Karpas-422 (cell line): ENCODE results near the gene STX4. TPM values are rescaled to one million over a fixed set of nuclear protein-coding genes. Genes with fewer than 3 reads are reported as not detected.

Experiments used
- DNase-seq: peaks from one replicate; pipeline ENCODE4 v3.0.0-alpha.2; 2015
- H2AFZ ChIP-seq: fragments of 200-600 bp; sonication (generic); 2 replicates; pipeline ENCODE4 v1.6.1; 2014; ENCODE audit warnings: antibody characterized with exemption, low read length, mixed read lengths
- H3K27ac ChIP-seq: fragments of 200-600 bp; sonication (generic); 2 replicates; pipeline ENCODE4 v1.5.1; 2014; ENCODE audit warnings: mild to moderate bottlenecking, low read length, moderate library complexity
- H3K27me3 ChIP-seq: fragments of 200-600 bp; sonication (generic); 2 replicates; pipeline ENCODE4 v1.6.1; 2014; ENCODE audit warnings: low read length, mixed read lengths
- H3K36me3 ChIP-seq: fragments of 200-600 bp; sonication (generic); 2 replicates; pipeline ENCODE4 v1.6.1; 2014; ENCODE audit warnings: low read length, mixed read lengths; ENCODE audit not compliant: insufficient read depth
- H3K4me1 ChIP-seq: fragments of 200-600 bp; sonication (generic); 2 replicates; pipeline ENCODE4 v1.6.1; 2014; ENCODE audit warnings: mild to moderate bottlenecking, low read length, mixed read lengths
- H3K4me2 ChIP-seq: fragments of 200-600 bp; sonication (generic); 2 replicates; pipeline ENCODE4 v1.6.1; 2014; ENCODE audit warnings: low read length, low read depth, mild to moderate bottlenecking; ENCODE audit not compliant: poor library complexity, severe bottlenecking
- H3K4me3 ChIP-seq: fragments of 200-600 bp; sonication (generic); 2 replicates; pipeline ENCODE4 v1.5.1; 2014; ENCODE audit warnings: mild to moderate bottlenecking, antibody characterized with exemption, low read length, mixed read lengths
- H3K79me2 ChIP-seq: fragments of 200-600 bp; sonication (generic); 2 replicates; pipeline ENCODE4 v1.6.1; 2014; ENCODE audit warnings: mild to moderate bottlenecking, low read length, mixed read lengths
- H3K9ac ChIP-seq: fragments of 200-600 bp; sonication (generic); 2 replicates; pipeline ENCODE4 v1.6.0; 2014; ENCODE audit warnings: low read length
- H3K9me2 ChIP-seq: fragments of 200-600 bp; sonication (generic), shearing (Covaris generic); replicated peaks from 2 replicates; pipeline ENCODE4 v1.6.0; 2014; ENCODE audit warnings: mild to moderate bottlenecking, low read length, moderate library complexity; ENCODE audit not compliant: insufficient read depth
- H3K9me3 ChIP-seq: fragments of 300-700, 200-600 bp; sonication (generic); 2 replicates; pipeline ENCODE4 v1.6.1; 2014; ENCODE audit warnings: low read length, mixed read lengths
- H4K20me1 ChIP-seq: fragments of 200-600 bp; sonication (generic); 2 replicates; pipeline ENCODE4 v1.6.1; 2014; ENCODE audit warnings: mild to moderate bottlenecking, antibody characterized with exemption, low read length, low read depth; ENCODE audit not compliant: insufficient read depth
- total RNA-seq: library from RNA; depleted of rRNA; stranded (reverse); fragments of >200 nt; shearing (Covaris generic); gene quantifications from 2 replicates; pipeline ENCODE4 v1.2.3, GENCODE V29; 2014; ENCODE audit warnings: low replicate concordance

The STX4 gene
- total RNA-seq, 1 experiment from 2014 or later: 16.7 TPM

- no peaks in the 10 kb centered on the region for H3K27me3 ChIP-seq
- no peaks in the 10 kb centered on the region for H3K36me3 ChIP-seq
- no peaks in the 10 kb centered on the region; the same call in 1 of the 2 replicates for H4K20me1 ChIP-seq
- H3K4me1 ChIP-seq: peaks cover 12% of the 10 kb centered on the region
- H3K9me2 ChIP-seq: no peaks in the 10 kb centered on the region
- H3K4me2 ChIP-seq: no peak overlapping the region
- no peaks in the 10 kb centered on the region for H3K79me2 ChIP-seq
- H2AFZ ChIP-seq: no peak overlapping the region
- DNase-seq: peak; percentile 39
- H3K9me3 ChIP-seq: no peaks in the 10 kb centered on the region
- no peak overlapping the region for H3K9ac ChIP-seq
- no peak overlapping the region for H3K4me3 ChIP-seq
- H3K27ac ChIP-seq: no peak overlapping the region
These were observed 51.4 kb downstream of the STX4 start for GRCh38 chr16:31084584-31085302.

DNA sequence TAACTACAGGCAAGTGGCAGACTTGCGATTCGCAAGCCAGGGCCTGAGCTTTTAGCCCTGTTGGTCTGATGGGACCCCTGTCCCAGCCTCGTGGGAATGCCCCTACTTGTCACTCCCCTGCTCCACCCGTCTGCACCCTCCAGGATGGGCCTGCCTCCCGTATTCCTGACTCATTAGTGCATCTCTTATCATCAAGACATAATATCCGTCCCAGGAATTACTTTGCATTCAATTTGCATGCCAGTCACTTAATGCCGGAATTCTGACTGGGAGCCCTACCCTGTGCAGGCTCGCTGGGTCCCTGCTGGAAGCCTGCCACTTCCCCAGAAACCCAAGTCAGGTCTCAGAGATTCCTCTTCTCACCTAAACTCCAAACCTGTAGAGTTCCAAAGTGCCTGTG lies 52.1 kb downstream of the STX4 start:
- H3K27me3 ChIP-seq: no peaks in the 10 kb centered on the region
- H3K9me3 ChIP-seq: no peaks in the 10 kb centered on the region
- H2AFZ ChIP-seq: no peak overlapping the region
- H3K9me2 ChIP-seq: no peaks in the 10 kb centered on the region
- no peaks in the 10 kb centered on the region for H3K36me3 ChIP-seq
- H3K9ac ChIP-seq: no peak overlapping the region
- no peak overlapping the region for H3K4me2 ChIP-seq
- no peak for DNase-seq
- H3K4me3 ChIP-seq: no peak overlapping the region
- peaks cover 12% of the 10 kb centered on the region for H3K4me1 ChIP-seq
- 0 out of 2 replicates have a peak, but pooled peaks cover under 1% of the 10 kb centered on the region for H3K79me2 ChIP-seq
- no peak overlapping the region for H3K27ac ChIP-seq
- no peaks in the 10 kb centered on the region; the same call in 1 of the 2 replicates for H4K20me1 ChIP-seq

DNA sequence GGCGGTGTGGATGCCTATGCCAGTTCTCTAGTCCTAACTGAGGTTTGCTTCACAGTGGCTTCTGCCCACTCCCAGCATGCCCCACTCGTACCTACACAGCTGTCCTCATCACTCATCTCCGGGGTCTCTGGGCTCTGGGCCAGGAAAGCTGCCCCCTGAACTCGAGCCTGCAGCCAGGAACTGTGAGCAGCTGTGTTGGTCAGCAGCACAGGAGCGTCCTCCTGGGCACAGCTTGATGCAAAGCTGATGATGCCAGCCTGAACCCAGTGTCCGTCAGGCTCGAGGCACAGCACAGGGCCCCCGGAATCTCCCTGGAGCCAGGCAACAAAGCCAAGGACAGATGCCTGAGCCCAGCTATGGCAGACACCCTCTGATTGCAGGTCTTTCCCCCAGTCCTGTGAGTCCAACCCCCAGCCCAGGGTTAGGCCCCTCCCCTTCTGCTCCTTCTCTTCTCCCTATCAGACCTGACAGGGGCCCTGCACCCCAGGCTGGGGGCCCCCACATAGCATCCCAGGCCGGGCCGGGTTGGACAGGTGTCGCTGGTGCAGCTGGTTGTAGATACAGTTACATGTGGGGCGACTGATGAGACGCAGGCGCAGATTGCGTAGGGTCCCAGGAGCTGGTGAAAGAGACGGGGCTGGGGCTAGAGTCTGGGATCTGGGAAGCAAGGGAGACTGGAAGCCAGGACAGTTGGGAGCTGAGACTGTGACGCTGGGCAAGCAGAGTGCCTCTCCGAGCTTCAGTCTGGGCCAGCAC lies 52.7 kb downstream of the STX4 start:
- H3K27ac ChIP-seq: no peak overlapping the region
- no peaks in the 10 kb centered on the region for H3K9me3 ChIP-seq
- H3K4me3 ChIP-seq: no peak overlapping the region
- no peaks in the 10 kb centered on the region for H3K36me3 ChIP-seq
- H4K20me1 ChIP-seq: no peaks in the 10 kb centered on the region; the same call in 1 of the 2 replicates
- H3K9me2 ChIP-seq: no peaks in the 10 kb centered on the region
- peak; percentile 39 for DNase-seq
- no peak overlapping the region for H3K4me2 ChIP-seq
- H3K27me3 ChIP-seq: no peaks in the 10 kb centered on the region
- peaks cover 12% of the 10 kb centered on the region for H3K4me1 ChIP-seq
- H3K9ac ChIP-seq: no peak overlapping the region
- 0 out of 2 replicates have a peak, but pooled peaks cover 3% of the 10 kb centered on the region for H3K79me2 ChIP-seq
- no peak overlapping the region for H2AFZ ChIP-seq

DNA sequence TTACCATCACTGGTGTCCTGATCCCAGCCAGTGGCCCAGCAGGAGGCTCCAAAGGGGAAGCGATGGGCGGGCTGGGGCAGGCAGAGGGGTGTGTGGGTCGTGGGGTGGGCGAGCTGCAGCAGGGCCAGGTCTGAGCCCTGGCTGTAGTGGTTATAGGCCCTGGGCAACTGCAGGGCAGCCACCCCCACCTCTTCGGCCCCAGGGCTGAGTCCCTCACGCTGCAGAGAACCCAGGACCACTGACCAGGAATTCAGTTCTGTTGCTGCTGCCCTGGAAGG lies 53.2 kb downstream of the STX4 start:
- no peak overlapping the region for H3K4me3 ChIP-seq
- H3K9me3 ChIP-seq: no peaks in the 10 kb centered on the region
- H4K20me1 ChIP-seq: no peaks in the 10 kb centered on the region; the same call in 1 of the 2 replicates
- H3K36me3 ChIP-seq: no peaks in the 10 kb centered on the region
- no peak for DNase-seq
- no peak overlapping the region for H3K27ac ChIP-seq
- H3K27me3 ChIP-seq: no peaks in the 10 kb centered on the region
- peaks cover 12% of the 10 kb centered on the region for H3K4me1 ChIP-seq
- no peaks in the 10 kb centered on the region for H3K9me2 ChIP-seq
- H3K9ac ChIP-seq: no peak overlapping the region
- no peak overlapping the region for H3K4me2 ChIP-seq
- H2AFZ ChIP-seq: no peak overlapping the region
- H3K79me2 ChIP-seq: peaks cover 6% of the 10 kb centered on the region; the same call in 1 of the 2 replicates

- Histone ChIP-seq H3K4me2 (no peak overlapping the region), H3K9ac (no peak overlapping the region), H4K20me1 (peaks cover 2% of the 10 kb centered on the region; the same call in 1 of the 2 replicates), H3K36me3 (0 out of 2 replicates have a peak, but pooled peaks cover 3% of the 10 kb centered on the region), H3K79me2 (peaks cover 9% of the 10 kb centered on the region), H3K4me1 (peaks cover 12% of the 10 kb centered on the region), H3K4me3 (no peak overlapping the region), H3K9me3 (no peaks in the 10 kb centered on the region), H2AFZ (no peak overlapping the region), H3K9me2 (no peaks in the 10 kb centered on the region), H3K27ac (no peak overlapping the region), H3K27me3 (no peaks in the 10 kb centered on the region)
- peak; percentile 33 for DNase-seq
These were observed 54.1 kb downstream of the STX4 start for GRCh38 chr16:31087481-31087880.

DNA sequence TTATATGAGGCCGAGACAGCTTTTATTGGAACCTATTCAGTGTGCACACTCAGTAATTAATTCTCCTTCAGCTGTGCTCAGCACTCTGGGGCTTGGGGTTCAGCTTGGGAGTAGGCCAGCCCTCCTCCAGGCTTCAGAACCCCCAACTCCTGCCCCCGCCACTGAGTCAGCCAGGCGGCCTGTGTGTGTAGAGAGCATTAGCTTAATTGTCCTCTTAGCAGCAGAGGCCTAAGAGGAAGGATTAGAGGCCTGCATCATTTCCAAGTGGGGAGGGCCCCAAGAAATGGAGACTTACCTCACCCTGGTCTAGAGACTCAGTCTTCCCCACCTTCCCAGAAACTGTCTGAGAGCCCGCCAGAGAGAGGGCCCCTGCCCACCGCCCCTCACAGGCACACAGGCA lies 54.6 kb downstream of the STX4 start:
- H2AFZ ChIP-seq: no peak overlapping the region
- H4K20me1 ChIP-seq: peaks cover 4% of the 10 kb centered on the region; the same call in 1 of the 2 replicates
- no peak overlapping the region for H3K27ac ChIP-seq
- peaks cover 16% of the 10 kb centered on the region for H3K4me1 ChIP-seq
- no peaks in the 10 kb centered on the region for H3K27me3 ChIP-seq
- 0 out of 2 replicates have a peak, but pooled peaks cover 4% of the 10 kb centered on the region for H3K36me3 ChIP-seq
- H3K9me3 ChIP-seq: no peaks in the 10 kb centered on the region
- H3K9me2 ChIP-seq: no peaks in the 10 kb centered on the region
- no peak for DNase-seq
- H3K4me3 ChIP-seq: no peak overlapping the region
- H3K79me2 ChIP-seq: peaks cover 14% of the 10 kb centered on the region
- H3K9ac ChIP-seq: no peak overlapping the region
- no peak overlapping the region for H3K4me2 ChIP-seq

DNA sequence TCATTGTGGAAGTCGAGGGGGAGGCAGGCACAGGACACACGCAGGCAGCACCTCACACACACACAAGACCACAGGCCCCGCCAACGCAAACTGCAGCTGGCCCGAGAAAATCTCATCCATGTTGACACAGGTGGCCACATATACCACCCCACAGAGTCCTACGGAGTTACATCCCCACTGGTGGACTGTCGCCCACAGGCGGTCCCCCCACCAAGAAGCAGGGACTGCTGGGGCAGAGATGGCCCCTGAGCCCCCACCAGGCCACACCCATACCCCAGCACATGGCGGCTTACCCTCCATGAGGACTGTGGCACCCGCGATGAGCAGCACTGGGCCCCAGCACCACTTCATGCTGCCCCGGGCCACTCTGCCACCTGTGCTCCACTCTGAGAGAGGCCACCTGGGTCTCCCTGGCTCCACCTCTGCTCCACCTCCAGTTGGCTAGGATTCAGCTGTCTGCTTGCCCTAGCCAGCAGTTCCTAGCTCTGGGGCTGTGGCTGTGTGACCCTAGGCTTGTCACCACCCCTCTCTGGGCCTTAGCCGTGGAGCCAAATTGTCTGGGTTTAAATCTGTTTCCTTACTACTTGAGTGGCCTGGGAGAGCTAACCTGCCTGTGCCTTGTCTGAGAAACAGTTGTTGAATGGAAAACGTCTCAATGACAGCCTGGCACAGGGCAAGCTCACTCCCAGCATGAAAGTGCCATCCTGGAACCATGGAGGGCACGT lies 55.3 kb downstream of the STX4 start, which contains the start of gene PRSS53:
TSS of gene PRSS53 (minus strand) at position 485 of the 725 bp plus-strand sequence. CDS start at position 351, 134 bp downstream.
- H3K4me3 ChIP-seq: no peak within 1 kb of the TSS
- H3K27ac ChIP-seq: no peak within 1 kb of the TSS
- H3K9ac ChIP-seq: no peak within 1 kb of the TSS
- DNase-seq: no peak
- H2AFZ ChIP-seq: no peak within 1 kb of the TSS
- H3K4me2 ChIP-seq: no peak within 1 kb of the TSS
- 0 out of 2 replicates have a peak, but pooled peaks cover 4% of the 10 kb centered on the region for H3K36me3 ChIP-seq
- H3K9me3 ChIP-seq: no peaks in the 10 kb centered on the region
- peaks cover 20% of the 10 kb centered on the region for H3K79me2 ChIP-seq
- peaks cover 22% of the 10 kb centered on the region for H3K4me1 ChIP-seq
- H3K9me2 ChIP-seq: no peaks in the 10 kb centered on the region
- peaks cover 4% of the 10 kb centered on the region; the same call in 1 of the 2 replicates for H4K20me1 ChIP-seq
- H3K27me3 ChIP-seq: no peaks in the 10 kb centered on the region

DNA sequence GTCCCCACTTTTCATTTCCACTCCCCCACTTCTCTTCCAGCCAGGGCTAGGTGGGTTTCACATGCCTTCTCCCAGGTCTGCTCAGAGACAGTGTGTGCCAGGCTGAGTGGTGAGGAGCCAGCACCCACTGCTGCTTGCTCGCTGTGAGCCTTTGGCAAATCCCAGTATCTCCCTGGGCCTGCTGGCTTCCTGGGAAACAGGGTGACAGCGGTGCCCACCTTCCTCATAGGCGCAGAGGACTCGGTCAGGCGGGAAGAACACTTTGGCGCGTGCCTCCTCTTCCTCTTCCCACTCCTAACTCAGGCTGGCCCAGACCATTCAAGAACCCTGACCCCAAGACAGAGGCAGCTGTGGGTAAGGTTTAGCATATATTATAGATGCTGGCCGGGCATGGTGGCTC lies 55.8 kb downstream of the STX4 start:
- no peak overlapping the region for H3K9ac ChIP-seq
- peaks cover 26% of the 10 kb centered on the region for H3K79me2 ChIP-seq
- H3K9me3 ChIP-seq: no peaks in the 10 kb centered on the region

More for the DNA sequence above, 55.8 kb downstream of the STX4 start:
- DNase-seq: no peak
- Histone ChIP-seq H2AFZ (no peak overlapping the region), H3K4me3 (no peak overlapping the region), H3K4me2 (no peak overlapping the region), H3K9me2 (no peaks in the 10 kb centered on the region), H3K27me3 (no peaks in the 10 kb centered on the region), H3K27ac (no peak overlapping the region), H3K36me3 (0 out of 2 replicates have a peak, but pooled peaks cover 4% of the 10 kb centered on the region), H3K4me1 (peaks cover 22% of the 10 kb centered on the region), H4K20me1 (peaks cover 4% of the 10 kb centered on the region; the same call in 1 of the 2 replicates)
